GM23338 (cell line): ENCODE results near the gene VSIG4. TPM values are rescaled to one million over a fixed set of nuclear protein-coding genes. Genes with fewer than 3 reads are reported as not detected.

Source experiments
- ATAC-seq: fragments of 200-7000 bp; cut with Tn5 transposase; 3 replicates; pipeline ENCODE4 v1.9.1; 2020
- DNase-seq: peaks from one replicate; pipeline ENCODE4 v3.0.0-alpha.2; 2015; ENCODE audit warnings: low spot score
- H2AFZ ChIP-seq: fragments of 200-600 bp; sonication (generic); 2 replicates; pipeline ENCODE4 v1.8.0; 2016; ENCODE audit warnings: antibody characterized with exemption, mild to moderate bottlenecking, moderate library complexity
- H3F3A ChIP-seq: fragments of 200-600 bp; sonication (generic); replicated peaks from 2 replicates; pipeline ENCODE4 v1.8.0; 2017; ENCODE audit warnings: antibody characterized with exemption, mixed run types, low read depth
- H3K27ac ChIP-seq: fragments of 200-600 bp; sonication (generic); 2 replicates; pipeline ENCODE4 v1.6.1; 2016; ENCODE audit warnings: low read depth
- H3K27me3 ChIP-seq: fragments of 200-600 bp; sonication (generic); 2 replicates; pipeline ENCODE4 v1.8.0; 2016; ENCODE audit warnings: mild to moderate bottlenecking, mixed run types, moderate library complexity; ENCODE audit not compliant: insufficient read depth
- H3K36me3 ChIP-seq: fragments of 200-600 bp; sonication (generic); 2 replicates; pipeline ENCODE4 v1.8.0; 2016; ENCODE audit warnings: mild to moderate bottlenecking; ENCODE audit not compliant: insufficient read depth
- H3K4me1 ChIP-seq: fragments of 200-600 bp; sonication (generic); 2 replicates; pipeline ENCODE4 v1.8.0; 2016; ENCODE audit warnings: mild to moderate bottlenecking, moderate library complexity; ENCODE audit not compliant: insufficient read depth
- H3K4me2 ChIP-seq: fragments of 200-600 bp; sonication (generic); 2 replicates; pipeline ENCODE4 v1.7.1; 2017; ENCODE audit warnings: mixed run types
- H3K4me3 ChIP-seq: fragments of 200-600 bp; sonication (generic); 2 replicates; pipeline ENCODE4 v1.6.1; 2016; ENCODE audit warnings: mixed run types
- H3K79me2 ChIP-seq: fragments of 200-600 bp; sonication (generic); replicated peaks from 2 replicates; pipeline ENCODE4 v1.8.0; 2017; ENCODE audit warnings: mild to moderate bottlenecking; ENCODE audit not compliant: insufficient read depth
- H3K9me2 ChIP-seq: fragments of 200-600 bp; sonication (generic); 2 replicates; pipeline ENCODE4 v1.8.0; 2017; ENCODE audit not compliant: insufficient read depth
- H4K20me1 ChIP-seq: fragments of 200-600 bp; sonication (generic); replicated peaks from 2 replicates; pipeline ENCODE4 v1.8.0; 2017; ENCODE audit warnings: mild to moderate bottlenecking; ENCODE audit not compliant: insufficient read depth
- H3K27ac Mint-ChIP-seq: 2 replicates; pipeline ENCODE4 v1.8.0; 2020; ENCODE audit warnings: inconsistent platforms, mild to moderate bottlenecking, moderate library complexity, mixed read lengths
- H3K27me3 Mint-ChIP-seq: 3 replicates; pipeline ENCODE4 v1.8.0; 2022; ENCODE audit warnings: low read depth, mild to moderate bottlenecking, moderate library complexity, mixed read lengths, inconsistent platforms; ENCODE audit not compliant: insufficient read depth, poor library complexity
- H3K36me3 Mint-ChIP-seq: 3 replicates; pipeline ENCODE4 v1.8.0; 2021; ENCODE audit warnings: low read depth, mild to moderate bottlenecking, inconsistent platforms, moderate library complexity, mixed read lengths
- H3K4me1 Mint-ChIP-seq: 3 replicates; pipeline ENCODE4 v1.8.0; 2020; ENCODE audit warnings: mild to moderate bottlenecking, inconsistent platforms, mixed read lengths
- H3K4me3 Mint-ChIP-seq: 3 replicates; pipeline ENCODE4 v1.8.0; 2021; ENCODE audit warnings: moderate library complexity, mild to moderate bottlenecking, inconsistent platforms, mixed read lengths
- H3K9me3 Mint-ChIP-seq: 3 replicates; pipeline ENCODE4 v1.8.0; 2020; ENCODE audit warnings: moderate library complexity, mild to moderate bottlenecking, inconsistent platforms, mixed read lengths
- CREB1 ChIP-seq: fragments of 250-450 bp; sonication (Bioruptor Pico); IDR thresholded peaks from 2 replicates; pipeline ENCODE4 v1.5.0; 2020; ENCODE audit warnings: low read depth, mild to moderate bottlenecking, moderate library complexity
- CTCF ChIP-seq, 2 experiments: fragments of 200-600 bp in 1 of 2; sonication (generic) in 1 of 2; conservative IDR thresholded peaks; 2 replicates each; pipeline versions ENCODE4 v1.5.1 to v1.6.1; 2016 to 2017; ENCODE audit warnings: antibody characterized with exemption in 2 of 2, low read depth in 2 of 2, mild to moderate bottlenecking in 2 of 2, moderate library complexity in 1 of 2
- ETS1 ChIP-seq: IDR thresholded peaks from 2 replicates; pipeline ENCODE4 v1.6.1; 2016; ENCODE audit warnings: antibody characterized with exemption
- EZH2 ChIP-seq: fragments of 200-600 bp; sonication (generic); IDR thresholded peaks from one replicate; pipeline ENCODE4 v1.8.0; 2017; ENCODE audit warnings: antibody characterized with exemption, mild to moderate bottlenecking, low read depth; ENCODE audit not compliant: unreplicated experiment
- EZH2phosphoT487 ChIP-seq: fragments of 200-600 bp; sonication (generic); IDR thresholded peaks from one replicate; pipeline ENCODE4 v1.8.1; 2018; ENCODE audit warnings: antibody characterized with exemption; ENCODE audit not compliant: unreplicated experiment
- JUNB ChIP-seq: IDR thresholded peaks from one replicate; pipeline ENCODE4 v1.6.1; 2016; ENCODE audit warnings: antibody characterized with exemption; ENCODE audit not compliant: unreplicated experiment
- NANOG ChIP-seq: IDR thresholded peaks from 2 replicates; pipeline ENCODE4 v1.6.1; 2016; ENCODE audit warnings: antibody characterized with exemption, borderline replicate concordance
- POLR2AphosphoS5 ChIP-seq: IDR thresholded peaks from 2 replicates; pipeline ENCODE4 v1.6.1; 2016; ENCODE audit warnings: antibody characterized with exemption, low read depth
- REST ChIP-seq: IDR thresholded peaks from one replicate; pipeline ENCODE4 v1.6.1; 2018; ENCODE audit warnings: antibody characterized with exemption; ENCODE audit not compliant: unreplicated experiment
- STAT1 ChIP-seq: IDR thresholded peaks from one replicate; pipeline ENCODE4 v1.6.1; 2016; ENCODE audit warnings: antibody characterized with exemption; ENCODE audit not compliant: unreplicated experiment
- ZNF114 ChIP-seq: fragments of 250-450 bp; sonication (Bioruptor Pico); IDR thresholded peaks from 2 replicates; pipeline ENCODE4 v1.5.0; 2020; ENCODE audit warnings: mild to moderate bottlenecking, moderate library complexity
- ZNF331 ChIP-seq: fragments of 250-450 bp; sonication (Bioruptor Pico); IDR thresholded peaks from 2 replicates; pipeline ENCODE4 v1.5.0; 2020; ENCODE audit warnings: low read depth, mild to moderate bottlenecking, moderate library complexity
- ZNF462 ChIP-seq: fragments of 250-450 bp; sonication (Bioruptor Pico); IDR thresholded peaks from 2 replicates; pipeline ENCODE4 v1.5.0; 2020; ENCODE audit warnings: mild to moderate bottlenecking, moderate library complexity
- polyA plus RNA-seq: library from polyadenylated mRNA; unstranded; fragments of >200 nt; fragmentation: Nextera tagmentation; extraction: Ambion mirVana; gene quantifications from 2 replicates; pipeline ENCODE4 v1.2.1, GENCODE V29; 2016
- total RNA-seq: library from RNA; depleted of rRNA; stranded (reverse); fragments of >200 nt; shearing (Covaris generic); gene quantifications from 2 replicates; pipeline ENCODE4 v1.2.3, GENCODE V29; 2014

Gene VSIG4
- total and polyA plus RNA-seq, 2 experiments from 2014 or later = not detected

GRCh38 chrX:66004928-66005829 lies 34.7 kb downstream of the VSIG4 start:
- Mint-ChIP-seq H3K9me3 (no peaks in the 10 kb centered on the region; the same call in 2 of the 3 replicates), H3K27me3 (no peaks in the 10 kb centered on the region), H3K4me3 (no peak overlapping the region), H3K36me3 (no peaks in the 10 kb centered on the region), H3K27ac (no peak overlapping the region), H3K4me1 (no peaks in the 10 kb centered on the region)
- no peaks in the 10 kb centered on the region for H3F3A ChIP-seq
- no peaks in the 10 kb centered on the region for H3K4me1 ChIP-seq
- no peaks in the 10 kb centered on the region for H3K9me2 ChIP-seq
- no peaks in the 10 kb centered on the region for H3K79me2 ChIP-seq
- no peak overlapping the region for H2AFZ ChIP-seq
- no peak for DNase-seq
- no peak overlapping the region for H3K4me3 ChIP-seq
- TF ChIP-seq ZNF331 (CRISPR knock-in tag) (no peak), REST (no peak), ZNF462 (CRISPR knock-in tag) (no peak), EZH2phosphoT487 (no peak), JUNB (no peak), NANOG (no peak), STAT1 (no peak), CTCF (conservative IDR thresholded peaks at IDR 0.05; ENCODE audit: low read depth in 2 of 2) (no peak), CREB1 (CRISPR knock-in tag) (no peak), POLR2AphosphoS5 (no peak), ETS1 (no peak), EZH2 (no peak), ZNF114 (CRISPR knock-in tag) (no peak)
- H4K20me1 ChIP-seq = no peaks in the 10 kb centered on the region
- no peak for ATAC-seq
- no peak overlapping the region for H3K27ac ChIP-seq
- no peaks in the 10 kb centered on the region for H3K27me3 ChIP-seq
- H3K4me2 ChIP-seq = no peak overlapping the region
- no peaks in the 10 kb centered on the region for H3K36me3 ChIP-seq
